Measurements from ENCODE around the gene MRM2. TPM values are rescaled to one million over a fixed set of nuclear protein-coding genes. Genes with fewer than 3 reads are reported as not detected.

Gene MRM2
- total and polyA plus RNA-seq, 2 donors: 10.3 to 22.6 TPM

GRCh38 chr7:2258661-2259365, 16.8 kb upstream of the MRM2 start:
- H3K36me3 ChIP-seq (ENCODE audit: insufficient read depth): no peaks in the 10 kb centered on the region

GRCh38 chr7:2257651-2258050, 15.6 kb upstream of the MRM2 start:
- no peak for DNase-seq (ENCODE audit: extremely low spot score)
- H3K36me3 ChIP-seq (ENCODE audit: insufficient read depth): no peaks in the 10 kb centered on the region
- no peaks in the 10 kb centered on the region for H3K4me1 ChIP-seq (ENCODE audit: insufficient read depth)
- 92% methylated on average over 17 of the region's 17 CpGs for WGBS
- no peak overlapping the region for H3K4me3 ChIP-seq (ENCODE audit: low read depth, low read length)
- no peak overlapping the region for H3K27ac ChIP-seq (ENCODE audit: low read depth)

More at GRCh38 chr7:2258661-2259365, 16.8 kb upstream of the MRM2 start:
- H3K4me1 ChIP-seq (ENCODE audit: insufficient read depth): no peaks in the 10 kb centered on the region
- WGBS: 94% methylated on average over 34 of the region's 34 CpGs
- H3K4me3 ChIP-seq (ENCODE audit: low read depth, low read length): no peak overlapping the region
- DNase-seq (ENCODE audit: extremely low spot score): no peak
- no peak overlapping the region for H3K27ac ChIP-seq (ENCODE audit: low read depth)

DNA sequence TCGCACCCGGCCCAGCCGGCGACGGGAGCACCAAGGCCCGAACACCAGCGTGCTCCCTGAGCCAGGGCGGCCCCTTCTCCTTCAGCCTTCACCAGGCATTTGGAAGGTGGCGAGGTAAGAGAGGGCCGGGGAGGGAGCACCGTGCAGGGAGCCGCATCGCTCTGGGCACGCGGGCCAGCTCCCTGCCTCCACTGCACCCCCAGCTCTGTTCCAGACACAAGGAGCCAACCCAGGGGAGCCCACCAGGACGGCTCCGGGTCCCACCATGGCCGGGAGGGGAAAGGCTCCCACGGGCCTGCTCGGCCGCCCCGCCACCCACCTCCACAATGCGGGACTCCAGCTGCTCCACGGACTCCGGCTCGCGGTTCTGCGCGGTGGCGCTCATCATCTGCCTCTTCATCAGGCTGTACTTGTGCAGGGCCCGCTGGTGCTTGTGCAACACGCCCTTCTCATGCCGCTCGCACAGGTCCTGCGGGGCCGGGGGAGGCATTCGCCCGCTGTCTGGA, 15.1 kb upstream of the MRM2 start:
- H3K4me3 ChIP-seq (ENCODE audit: low read depth, low read length): no peak overlapping the region
- H3K27ac ChIP-seq (ENCODE audit: low read depth): no peak overlapping the region
- no peaks in the 10 kb centered on the region for H3K36me3 ChIP-seq (ENCODE audit: insufficient read depth)
- WGBS: 95% methylated on average over 38 of the region's 38 CpGs
- no peak for DNase-seq (ENCODE audit: extremely low spot score)
- H3K4me1 ChIP-seq (ENCODE audit: insufficient read depth): no peaks in the 10 kb centered on the region

DNA sequence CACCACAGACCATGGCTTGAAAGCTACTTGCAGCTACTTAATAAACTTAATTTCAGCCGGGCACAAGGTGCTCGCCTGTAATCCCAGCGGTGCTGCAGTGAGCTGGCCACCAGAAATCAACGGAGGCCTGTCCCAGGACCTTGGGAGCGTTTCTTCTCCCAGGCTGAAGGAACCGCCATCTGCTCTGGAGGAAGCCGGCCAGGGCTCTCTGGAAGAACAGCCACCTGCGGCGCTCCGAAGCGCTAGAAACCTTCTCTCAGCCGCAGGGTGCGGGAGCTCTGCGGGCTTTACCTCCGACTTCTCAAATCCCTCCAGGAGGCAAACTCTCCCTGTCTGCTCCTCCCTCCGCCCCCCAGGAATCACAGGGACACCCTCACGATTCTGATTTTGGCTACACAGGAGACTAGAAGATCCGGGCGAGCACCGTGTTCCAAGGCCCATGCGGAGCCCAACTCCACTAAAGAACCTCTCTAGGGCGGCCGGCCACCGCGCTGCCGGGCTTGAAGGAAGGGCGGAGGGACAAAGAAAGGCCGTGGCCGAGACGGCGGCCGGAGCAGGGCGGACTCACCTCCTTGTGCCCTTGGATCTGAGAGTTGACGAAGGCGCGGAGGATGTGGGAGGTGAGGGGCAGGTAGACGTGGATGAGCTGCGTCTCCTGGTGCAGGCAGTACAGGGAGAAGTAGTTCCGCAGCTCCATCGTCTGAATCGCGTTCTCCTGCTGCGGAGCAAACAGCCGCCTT, 14.5 kb upstream of the MRM2 start:
- Histone ChIP-seq H3K4me1 (ENCODE audit: insufficient read depth) (no peaks in the 10 kb centered on the region), H3K4me3 (ENCODE audit: low read depth, low read length) (no peak overlapping the region), H3K36me3 (ENCODE audit: insufficient read depth) (no peaks in the 10 kb centered on the region), H3K27ac (ENCODE audit: low read depth) (no peak overlapping the region)
- 94% methylated on average over 44 of the region's 44 CpGs for WGBS
- DNase-seq (ENCODE audit: extremely low spot score): no peak

- DNase-seq (ENCODE audit: extremely low spot score): no peak
- no peaks in the 10 kb centered on the region for H3K36me3 ChIP-seq (ENCODE audit: insufficient read depth)
- no peak overlapping the region for H3K4me3 ChIP-seq (ENCODE audit: low read depth, low read length)
- 91% methylated on average over 33 of the region's 33 CpGs for WGBS
- no peak overlapping the region for H3K27ac ChIP-seq (ENCODE audit: low read depth)
- no peaks in the 10 kb centered on the region for H3K4me1 ChIP-seq (ENCODE audit: insufficient read depth)
Measured at GRCh38 chr7:2255145-2256139, 13.4 kb upstream of the MRM2 start.

DNA sequence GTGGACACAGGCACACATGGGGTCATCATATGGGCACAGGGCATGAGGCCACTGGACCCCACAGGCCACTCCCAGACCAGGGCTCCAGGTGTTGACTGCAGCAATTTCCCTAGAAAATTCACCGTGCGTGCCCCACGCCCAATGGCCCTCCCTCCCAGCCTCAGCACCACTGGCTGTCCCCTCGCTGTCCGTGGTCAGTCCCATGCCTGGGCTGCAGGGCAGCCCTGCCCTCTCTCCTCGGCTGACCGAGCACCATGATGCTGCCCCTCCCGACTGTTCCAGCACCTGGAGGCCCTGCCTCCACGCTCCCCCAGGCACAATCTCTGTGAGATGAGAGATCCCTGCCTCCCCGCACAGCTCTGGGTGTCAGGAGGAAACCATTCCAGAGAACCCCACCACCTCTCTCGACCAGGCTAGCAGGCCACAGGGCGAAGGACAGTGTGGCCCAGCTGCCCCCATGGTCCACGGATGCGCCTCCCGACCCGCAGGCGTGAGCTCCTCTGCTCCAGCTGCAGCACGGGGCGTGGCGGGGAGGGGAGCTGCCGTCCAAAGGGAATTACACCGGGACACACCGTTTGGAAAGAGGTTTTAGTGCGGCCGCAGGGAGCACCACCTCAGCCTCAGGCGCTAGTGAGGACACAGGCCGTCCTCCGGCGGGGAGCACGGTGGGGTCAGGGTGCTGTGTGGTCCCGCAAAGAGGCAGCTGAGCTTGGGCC, 12.6 kb upstream of the MRM2 start:
- no peaks in the 10 kb centered on the region for H3K36me3 ChIP-seq (ENCODE audit: insufficient read depth)
- no peak overlapping the region for H3K4me3 ChIP-seq (ENCODE audit: low read depth, low read length)
- no peaks in the 10 kb centered on the region for H3K4me1 ChIP-seq (ENCODE audit: insufficient read depth)
- DNase-seq (ENCODE audit: extremely low spot score): no peak
- no peak overlapping the region for H3K27ac ChIP-seq (ENCODE audit: low read depth)
- 92% methylated on average over 31 of the region's 31 CpGs for WGBS

DNA sequence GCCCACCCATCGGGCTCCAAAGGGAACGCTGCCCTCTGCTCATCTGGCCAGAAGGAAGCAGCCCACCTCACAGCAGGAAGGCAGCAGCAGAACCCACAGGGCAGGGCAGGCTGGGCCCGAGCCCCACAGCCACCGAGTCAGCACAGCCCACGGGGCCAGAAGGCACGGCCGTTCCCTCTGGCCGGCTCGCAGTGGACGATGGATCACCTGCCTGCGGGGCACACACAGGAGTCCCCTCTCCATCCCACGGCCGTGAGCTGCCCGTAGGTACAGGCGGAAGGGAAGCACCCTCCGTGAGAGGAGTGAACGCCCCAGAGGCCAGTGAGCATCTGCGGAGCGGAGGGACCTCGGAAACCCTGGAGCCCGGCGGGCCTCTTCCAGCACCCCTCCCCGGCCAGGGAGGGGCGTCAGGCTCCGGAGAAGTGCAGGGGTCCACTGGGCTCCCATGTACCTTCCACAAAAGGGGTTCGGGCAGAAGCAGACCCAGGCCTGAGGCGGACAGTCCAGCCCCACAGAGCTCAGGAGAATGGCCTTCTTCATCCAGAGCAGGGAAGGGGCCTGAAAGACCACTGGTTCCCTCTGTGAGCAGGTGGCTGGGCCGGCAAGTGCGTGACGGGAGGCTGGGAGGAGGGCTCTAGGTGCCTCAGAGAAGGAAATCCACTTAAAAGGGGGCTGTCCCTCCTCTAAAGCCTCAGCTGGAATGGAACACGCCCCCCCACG, 11.7 kb upstream of the MRM2 start:
- no peaks in the 10 kb centered on the region for H3K4me1 ChIP-seq (ENCODE audit: insufficient read depth)
- WGBS: 91% methylated on average over 32 of the region's 32 CpGs
- H3K27ac ChIP-seq (ENCODE audit: low read depth): no peak overlapping the region
- DNase-seq (ENCODE audit: extremely low spot score): no peak
- H3K36me3 ChIP-seq (ENCODE audit: insufficient read depth): no peaks in the 10 kb centered on the region
- H3K4me3 ChIP-seq (ENCODE audit: low read depth, low read length): no peak overlapping the region

GRCh38 chr7:2253021-2253420, 11.0 kb upstream of the MRM2 start:
- DNase-seq (ENCODE audit: extremely low spot score): no peak
- Histone ChIP-seq H3K4me1 (ENCODE audit: insufficient read depth) (no peaks in the 10 kb centered on the region), H3K36me3 (ENCODE audit: insufficient read depth) (no peaks in the 10 kb centered on the region), H3K4me3 (ENCODE audit: low read depth, low read length) (no peak overlapping the region), H3K27ac (ENCODE audit: low read depth) (no peak overlapping the region)
- WGBS: 94% methylated on average over 9 of the region's 9 CpGs

- Histone ChIP-seq H3K27ac (ENCODE audit: low read depth) (no peak overlapping the region), H3K4me1 (ENCODE audit: insufficient read depth) (no peaks in the 10 kb centered on the region), H3K36me3 (ENCODE audit: insufficient read depth) (no peaks in the 10 kb centered on the region), H3K4me3 (ENCODE audit: low read depth, low read length) (no peak overlapping the region)
- 81% methylated on average over 24 of the region's 24 CpGs for WGBS
- no peak for DNase-seq (ENCODE audit: extremely low spot score)
Measured at GRCh38 chr7:2251841-2252771, 10.1 kb upstream of the MRM2 start.

DNA sequence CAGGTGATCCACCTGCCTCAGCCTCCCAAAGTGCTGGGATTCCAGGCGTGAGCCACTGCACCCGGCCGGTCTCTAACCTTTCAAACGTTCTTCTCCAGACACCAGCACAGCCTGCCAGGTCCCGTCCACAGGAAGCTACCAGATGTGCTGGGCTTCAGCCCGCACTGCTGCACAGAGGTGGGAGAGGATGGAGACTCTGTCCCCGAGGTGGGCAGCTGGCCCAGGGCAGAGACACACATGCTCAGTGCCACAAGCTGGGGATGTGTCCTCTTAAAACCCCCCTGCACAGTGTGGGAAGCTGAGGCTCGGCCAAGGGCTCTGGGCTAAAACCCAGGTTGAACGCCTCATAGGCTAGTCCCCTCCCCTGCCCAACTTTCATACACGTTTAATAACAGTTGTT, 9.4 kb upstream of the MRM2 start:
- Histone ChIP-seq H3K4me3 (ENCODE audit: low read depth, low read length) (no peak overlapping the region), H3K27ac (ENCODE audit: low read depth) (no peak overlapping the region), H3K36me3 (ENCODE audit: insufficient read depth) (no peaks in the 10 kb centered on the region), H3K4me1 (ENCODE audit: insufficient read depth) (no peaks in the 10 kb centered on the region)
- DNase-seq (ENCODE audit: extremely low spot score): no peak
- WGBS: 69% methylated on average over 10 of the region's 10 CpGs

DNA sequence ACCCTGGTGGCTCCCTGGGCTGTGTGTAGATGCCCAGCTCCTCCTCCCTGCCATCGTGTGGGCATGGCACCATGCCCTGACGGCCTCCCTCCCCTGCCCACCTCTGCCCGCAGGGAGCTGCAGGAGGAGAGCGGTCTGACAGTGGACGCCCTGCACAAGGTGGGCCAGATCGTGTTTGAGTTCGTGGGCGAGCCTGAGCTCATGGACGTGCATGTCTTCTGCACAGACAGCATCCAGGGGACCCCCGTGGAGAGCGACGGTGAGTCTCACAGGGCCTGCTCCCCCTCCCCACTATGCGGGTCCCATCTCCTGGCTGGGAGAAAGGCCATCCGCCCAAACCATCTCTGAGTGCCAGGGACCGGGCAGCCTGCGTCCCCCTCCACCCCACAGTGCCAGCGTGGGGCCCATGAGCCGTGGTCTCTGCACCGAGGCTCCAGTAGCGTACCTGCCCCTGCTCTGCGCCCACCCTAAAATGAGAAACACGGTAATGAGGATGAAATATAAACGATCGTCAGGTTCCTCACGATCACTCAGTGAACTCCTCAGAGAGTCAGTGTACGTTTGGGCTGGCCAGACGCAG, 7.8 kb upstream of the MRM2 start:
- Histone ChIP-seq H3K27ac (ENCODE audit: low read depth) (no peak overlapping the region), H3K4me1 (ENCODE audit: insufficient read depth) (no peaks in the 10 kb centered on the region), H3K4me3 (ENCODE audit: low read depth, low read length) (no peak overlapping the region), H3K36me3 (ENCODE audit: insufficient read depth) (no peaks in the 10 kb centered on the region)
- DNase-seq (ENCODE audit: extremely low spot score): no peak
- 85% methylated on average over 27 of the region's 27 CpGs for WGBS

All from urinary bladder (tissue), 4 donors.